Measurements from ENCODE around the gene C19orf25. TPM values are rescaled to one million over a fixed set of nuclear protein-coding genes. Genes with fewer than 3 reads are reported as not detected.

The C19orf25 gene
- total RNA-seq, 1 donor from 2014 or later = 38.8 TPM

GRCh38 chr19:1507192-1507660, 28.2 kb upstream of the C19orf25 start:
- TF ChIP-seq CTCF (IDR thresholded peaks at IDR 0.05; ENCODE audit: insufficient read depth, low read length, poor library complexity, severe bottlenecking) = no peak
- Histone ChIP-seq H3K27me3 (ENCODE audit: control insufficient read depth, insufficient read depth, low read length) (peaks cover 35% of the 10 kb centered on the region), H3K36me3 (ENCODE audit: control insufficient read depth, insufficient read depth, low read length) (no peaks in the 10 kb centered on the region), H3K4me3 (ENCODE audit: low read depth, low read length) (no peak overlapping the region)
- DNase-seq (ENCODE audit: low read depth) = no peak

- Histone ChIP-seq H3K4me3 (ENCODE audit: low read depth, low read length) (no peak overlapping the region), H3K27me3 (ENCODE audit: control insufficient read depth, insufficient read depth, low read length) (peaks cover 28% of the 10 kb centered on the region), H3K36me3 (ENCODE audit: control insufficient read depth, insufficient read depth, low read length) (no peaks in the 10 kb centered on the region)
- no peak for DNase-seq (ENCODE audit: low read depth)
- no peak for TF ChIP-seq CTCF (IDR thresholded peaks at IDR 0.05; ENCODE audit: insufficient read depth, low read length, poor library complexity, severe bottlenecking)
Measured at GRCh38 chr19:1505991-1506881, 27.2 kb upstream of the C19orf25 start.

- Histone ChIP-seq H3K36me3 (ENCODE audit: control insufficient read depth, insufficient read depth, low read length) (no peaks in the 10 kb centered on the region), H3K4me3 (ENCODE audit: low read depth, low read length) (no peak overlapping the region), H3K27me3 (ENCODE audit: control insufficient read depth, insufficient read depth, low read length) (peaks cover 28% of the 10 kb centered on the region)
- no peak for TF ChIP-seq CTCF (IDR thresholded peaks at IDR 0.05; ENCODE audit: insufficient read depth, low read length, poor library complexity, severe bottlenecking)
- no peak for DNase-seq (ENCODE audit: low read depth)
Measured at GRCh38 chr19:1505012-1505411, 26.0 kb upstream of the C19orf25 start.

- H3K36me3 ChIP-seq (ENCODE audit: control insufficient read depth, insufficient read depth, low read length) = no peaks in the 10 kb centered on the region
- H3K27me3 ChIP-seq (ENCODE audit: control insufficient read depth, insufficient read depth, low read length) = peaks cover 28% of the 10 kb centered on the region
- no peak overlapping the region for H3K4me3 ChIP-seq (ENCODE audit: low read depth, low read length)
- TF ChIP-seq CTCF (IDR thresholded peaks at IDR 0.05; ENCODE audit: insufficient read depth, low read length, poor library complexity, severe bottlenecking) = no peak
- no peak for DNase-seq (ENCODE audit: low read depth)
Measured at GRCh38 chr19:1503925-1504773, 25.1 kb upstream of the C19orf25 start.

- peaks cover 28% of the 10 kb centered on the region for H3K27me3 ChIP-seq (ENCODE audit: control insufficient read depth, insufficient read depth, low read length)
- H3K36me3 ChIP-seq (ENCODE audit: control insufficient read depth, insufficient read depth, low read length) = no peaks in the 10 kb centered on the region
- H3K4me3 ChIP-seq (ENCODE audit: low read depth, low read length) = no peak overlapping the region
- TF ChIP-seq CTCF (IDR thresholded peaks at IDR 0.05; ENCODE audit: insufficient read depth, low read length, poor library complexity, severe bottlenecking) = peak; percentile 73
- DNase-seq (ENCODE audit: low read depth) = no peak
Measured at GRCh38 chr19:1503089-1503924, 24.3 kb upstream of the C19orf25 start.
